ENCODE measurements around the gene TSPEAR. TPM values are rescaled to one million over a fixed set of nuclear protein-coding genes. Genes with fewer than 3 reads are reported as not detected.
A peak's percentile ranks its signal among the peaks of the same experiment; 100 is the strongest.

TSPEAR gene
- total and polyA plus RNA-seq, 2 of the 13 experiments (the other 11 are each of a cell fraction or from before 2014, with no cell fraction given): 0.07 to 0.32 TPM

GRCh38 chr21:44519346-44520325 is 191.7 kb downstream of the TSPEAR start:
- POLR2A ChIA-PET: no interaction called here
- no peak overlapping the region for H3K9ac ChIP-seq (ENCODE audit: insufficient read depth, low read depth, low read length)
- no peaks in the 10 kb centered on the region for H3K27me3 ChIP-seq (ENCODE audit: control insufficient read depth in 1 of 2, insufficient read depth in 2 of 2, low read length in 2 of 2)
- H2AFZ ChIP-seq (ENCODE audit: low read length): no peak overlapping the region
- ATAC-seq (no peak), DNase-seq (ENCODE audit: low spot score) (no peak), FAIRE-seq (no peak)
- no peak overlapping the region for H3K4me3 ChIP-seq (replicated peaks in 1 of 3; ENCODE audit: insufficient read depth in 1 of 3, low read depth in 2 of 3, low read length in 3 of 3)
- in situ Hi-C loops (cut with HindIII; ENCODE audit: extremely low pct_ligation_motif_present, low pct_unique_long_range_greater_than_20kb) (no loop called here), intact Hi-C loops (cut with micrococcal nuclease; ENCODE audit: unreplicated experiment) (no loop called here)
- H3K9me3 ChIP-seq (ENCODE audit: low read length): no peaks in the 10 kb centered on the region
- peak; percentile 71 for TF ChIP-seq AGO2 (optimal IDR thresholded peaks at IDR 0.05; ENCODE audit: low read depth, low read length)
- no peak for TF ChIP-seq ZFP1 (CRISPR knock-in tag; IDR thresholded peaks at IDR 0.05)
- no peak overlapping the region for H3K27ac ChIP-seq (ENCODE audit: extremely low read length, insufficient read depth, low read length)
- no peaks in the 10 kb centered on the region for H3K79me2 ChIP-seq (ENCODE audit: insufficient read depth, low read length)
- H3K36me3 ChIP-seq (replicated peaks in 1 of 2; ENCODE audit: control insufficient read depth in 1 of 2, insufficient read depth in 2 of 2, low read length in 2 of 2): no peaks in the 10 kb centered on the region
- no peak overlapping the region for H3K4me2 ChIP-seq (ENCODE audit: low read depth, low read length)
- peaks cover 38% of the 10 kb centered on the region for H3K4me1 ChIP-seq (ENCODE audit: insufficient read depth, low read length)
- CTCF ChIA-PET (ENCODE audit: low intra/inter-chr PET ratio, low total read pairs): no interaction called here
- 90% methylated on average over 15 of the region's 28 CpGs for WGBS (ENCODE audit: low lambda C conversion rate)
- no TSS peak for BruUV-seq (replicated peaks)
- H4K20me1 ChIP-seq (ENCODE audit: insufficient read depth, low read length): no peaks in the 10 kb centered on the region

GRCh38 chr21:44518686-44519085 is 192.7 kb downstream of the TSPEAR start:
- H3K79me2 ChIP-seq (ENCODE audit: insufficient read depth, low read length): no peaks in the 10 kb centered on the region
- in situ Hi-C loops (cut with HindIII; ENCODE audit: extremely low pct_ligation_motif_present, low pct_unique_long_range_greater_than_20kb) (no loop called here), intact Hi-C loops (cut with micrococcal nuclease; ENCODE audit: unreplicated experiment) (no loop called here)
- peak overlapping the region; percentile 57; the same call in 1 of the 2 replicates for H3K4me2 ChIP-seq (ENCODE audit: low read depth, low read length)
- no peak overlapping the region for H2AFZ ChIP-seq (ENCODE audit: low read length)
- TF ChIP-seq ZNF687 (CRISPR knock-in tag; IDR thresholded peaks at IDR 0.05) (0 out of 2 replicates have a peak, but pooled peaks have one; percentile 2), ZNF607 (CRISPR knock-in tag; IDR thresholded peaks at IDR 0.05; ENCODE audit: borderline replicate concordance) (no peak), SUZ12 (IDR thresholded peaks at IDR 0.05; ENCODE audit: low read depth, low read length) (no peak), MXD4 (CRISPR knock-in tag; IDR thresholded peaks at IDR 0.05) (no peak), SRY (CRISPR knock-in tag; IDR thresholded peaks at IDR 0.05) (no peak), ZC3H13 (CRISPR knock-in tag; IDR thresholded peaks at IDR 0.05) (0 out of 2 replicates have a peak, but pooled peaks have one; percentile 14)
- no peak overlapping the region for H3K9ac ChIP-seq (ENCODE audit: insufficient read depth, low read depth, low read length)
- ATAC-seq (no peak), DNase-seq (ENCODE audit: low spot score) (no peak), FAIRE-seq (no peak)
- 91% methylated on average over 12 of the region's 12 CpGs for WGBS (ENCODE audit: low lambda C conversion rate)
- H3K4me3 ChIP-seq (replicated peaks in 1 of 3; ENCODE audit: insufficient read depth in 1 of 3, low read depth in 2 of 3, low read length in 3 of 3): no peak overlapping the region
- H3K36me3 ChIP-seq (replicated peaks in 1 of 2; ENCODE audit: control insufficient read depth in 1 of 2, insufficient read depth in 2 of 2, low read length in 2 of 2): no peaks in the 10 kb centered on the region
- ChIA-PET CTCF (ENCODE audit: low intra/inter-chr PET ratio, low total read pairs) (no interaction called here), POLR2A (interaction anchor here (0.8 kb wide), 1 partner anchor 13 kb away, joined by 4 read pairs; no protein-coding TSS in a partner anchor)
- no peaks in the 10 kb centered on the region for H4K20me1 ChIP-seq (ENCODE audit: insufficient read depth, low read length)
- peaks cover 41% of the 10 kb centered on the region for H3K4me1 ChIP-seq (ENCODE audit: insufficient read depth, low read length)
- H3K27me3 ChIP-seq (ENCODE audit: control insufficient read depth in 1 of 2, insufficient read depth in 2 of 2, low read length in 2 of 2): no peaks in the 10 kb centered on the region
- BruUV-seq (replicated peaks): no TSS peak
- H3K27ac ChIP-seq (ENCODE audit: extremely low read length, insufficient read depth, low read length): no peak overlapping the region
- H3K9me3 ChIP-seq (ENCODE audit: low read length): no peaks in the 10 kb centered on the region
